Adrenal gland (tissue), 5 donors: ENCODE results near the gene EFHC1.

Experiments
- CTCF ChIP-seq, 6 experiments: fragments of 450-650 bp in 4 of 6; fragments of 200-600 bp in 2 of 6; sonication (generic) in 1 of 6; IDR thresholded peaks; 1 replicate in 5 of 6; 2 replicates in 1 of 6; pipeline versions ENCODE4 v1.5.1 to v1.8.0; 2016 to 2021; ENCODE audit warnings: antibody characterized with exemption in 6 of 6, mild to moderate bottlenecking in 2 of 6, moderate library complexity in 1 of 6
- POLR2A ChIP-seq, 2 donors: fragments of 450-650 bp; IDR thresholded peaks; one replicate each; pipeline ENCODE4 v1.6.1; 2017; ENCODE audit warnings: antibody characterized with exemption in 2 of 2, mild to moderate bottlenecking in 2 of 2, moderate library complexity in 1 of 2
- donor health status: DM: no; HTN: no; CAD: no.

DNA sequence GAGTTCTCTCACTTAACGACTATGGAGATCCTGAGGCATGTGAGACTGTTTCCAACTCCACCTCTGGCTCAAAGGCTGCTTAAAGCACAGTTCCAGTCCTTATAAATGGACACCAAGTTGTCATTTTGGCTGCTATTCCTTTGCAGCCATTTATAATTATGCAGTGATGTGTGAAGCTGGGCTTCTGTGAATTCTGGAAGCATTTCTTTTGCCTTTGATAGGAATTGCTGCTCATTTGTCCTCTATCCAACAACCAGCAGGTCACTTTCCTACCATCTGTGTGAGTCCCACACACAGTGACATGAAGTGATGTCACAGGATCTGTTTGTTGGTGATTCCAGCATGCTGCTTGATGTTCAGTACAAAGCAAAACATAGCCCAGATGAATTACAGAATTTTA lies 28.5 kb upstream of the EFHC1 start:
- TF ChIP-seq CTCF (IDR thresholded peaks at IDR 0.05) (no peak), POLR2A (IDR thresholded peaks at IDR 0.05) (no peak)
